Erythroblast (primary cell): Measurements from ENCODE around the gene SPRR2B.

ENCODE experiments used
- GATA1 ChIP-seq: IDR thresholded peaks from 2 replicates; pipeline ENCODE4 v1.6.1; 2011; ENCODE audit warnings: low read depth, mild to moderate bottlenecking, control low read depth, low read length, moderate library complexity
- POLR2A ChIP-seq: IDR thresholded peaks from 2 replicates; pipeline ENCODE4 v1.6.1; 2011; ENCODE audit warnings: mild to moderate bottlenecking, low read length

GRCh38 chr1:153120945-153121344 lies 49.5 kb upstream of the SPRR2B start:
- TF ChIP-seq POLR2A (no peak), GATA1 (no peak)
